GM23338 (cell line): ENCODE results near the gene RALGPS1. TPM values are rescaled to one million over a fixed set of nuclear protein-coding genes. Genes with fewer than 3 reads are reported as not detected.

Experiments
- ATAC-seq: fragments of 200-7000 bp; cut with Tn5 transposase; 3 replicates; pipeline ENCODE4 v1.9.1; 2020
- DNase-seq: peaks from one replicate; pipeline ENCODE4 v3.0.0-alpha.2; 2015; ENCODE audit warnings: low spot score
- H2AFZ ChIP-seq: fragments of 200-600 bp; sonication (generic); 2 replicates; pipeline ENCODE4 v1.8.0; 2016; ENCODE audit warnings: antibody characterized with exemption, mild to moderate bottlenecking, moderate library complexity
- H3F3A ChIP-seq: fragments of 200-600 bp; sonication (generic); replicated peaks from 2 replicates; pipeline ENCODE4 v1.8.0; 2017; ENCODE audit warnings: antibody characterized with exemption, mixed run types, low read depth
- H3K27ac ChIP-seq: fragments of 200-600 bp; sonication (generic); 2 replicates; pipeline ENCODE4 v1.6.1; 2016; ENCODE audit warnings: low read depth
- H3K27me3 ChIP-seq: fragments of 200-600 bp; sonication (generic); 2 replicates; pipeline ENCODE4 v1.8.0; 2016; ENCODE audit warnings: mild to moderate bottlenecking, mixed run types, moderate library complexity; ENCODE audit not compliant: insufficient read depth
- H3K36me3 ChIP-seq: fragments of 200-600 bp; sonication (generic); 2 replicates; pipeline ENCODE4 v1.8.0; 2016; ENCODE audit warnings: mild to moderate bottlenecking; ENCODE audit not compliant: insufficient read depth
- H3K4me1 ChIP-seq: fragments of 200-600 bp; sonication (generic); 2 replicates; pipeline ENCODE4 v1.8.0; 2016; ENCODE audit warnings: mild to moderate bottlenecking, moderate library complexity; ENCODE audit not compliant: insufficient read depth
- H3K4me2 ChIP-seq: fragments of 200-600 bp; sonication (generic); 2 replicates; pipeline ENCODE4 v1.7.1; 2017; ENCODE audit warnings: mixed run types
- H3K4me3 ChIP-seq: fragments of 200-600 bp; sonication (generic); 2 replicates; pipeline ENCODE4 v1.6.1; 2016; ENCODE audit warnings: mixed run types
- H3K79me2 ChIP-seq: fragments of 200-600 bp; sonication (generic); replicated peaks from 2 replicates; pipeline ENCODE4 v1.8.0; 2017; ENCODE audit warnings: mild to moderate bottlenecking; ENCODE audit not compliant: insufficient read depth
- H3K9me2 ChIP-seq: fragments of 200-600 bp; sonication (generic); 2 replicates; pipeline ENCODE4 v1.8.0; 2017; ENCODE audit not compliant: insufficient read depth
- H4K20me1 ChIP-seq: fragments of 200-600 bp; sonication (generic); replicated peaks from 2 replicates; pipeline ENCODE4 v1.8.0; 2017; ENCODE audit warnings: mild to moderate bottlenecking; ENCODE audit not compliant: insufficient read depth
- H3K27ac Mint-ChIP-seq: 2 replicates; pipeline ENCODE4 v1.8.0; 2020; ENCODE audit warnings: inconsistent platforms, mild to moderate bottlenecking, moderate library complexity, mixed read lengths
- H3K27me3 Mint-ChIP-seq: 3 replicates; pipeline ENCODE4 v1.8.0; 2022; ENCODE audit warnings: low read depth, mild to moderate bottlenecking, moderate library complexity, mixed read lengths, inconsistent platforms; ENCODE audit not compliant: insufficient read depth, poor library complexity
- H3K36me3 Mint-ChIP-seq: 3 replicates; pipeline ENCODE4 v1.8.0; 2021; ENCODE audit warnings: low read depth, mild to moderate bottlenecking, inconsistent platforms, moderate library complexity, mixed read lengths
- H3K4me1 Mint-ChIP-seq: 3 replicates; pipeline ENCODE4 v1.8.0; 2020; ENCODE audit warnings: mild to moderate bottlenecking, inconsistent platforms, mixed read lengths
- H3K4me3 Mint-ChIP-seq: 3 replicates; pipeline ENCODE4 v1.8.0; 2021; ENCODE audit warnings: moderate library complexity, mild to moderate bottlenecking, inconsistent platforms, mixed read lengths
- H3K9me3 Mint-ChIP-seq: 3 replicates; pipeline ENCODE4 v1.8.0; 2020; ENCODE audit warnings: moderate library complexity, mild to moderate bottlenecking, inconsistent platforms, mixed read lengths
- CREB1 ChIP-seq: fragments of 250-450 bp; sonication (Bioruptor Pico); IDR thresholded peaks from 2 replicates; pipeline ENCODE4 v1.5.0; 2020; ENCODE audit warnings: low read depth, mild to moderate bottlenecking, moderate library complexity
- EZH2 ChIP-seq: fragments of 200-600 bp; sonication (generic); IDR thresholded peaks from one replicate; pipeline ENCODE4 v1.8.0; 2017; ENCODE audit warnings: antibody characterized with exemption, mild to moderate bottlenecking, low read depth; ENCODE audit not compliant: unreplicated experiment
- EZH2phosphoT487 ChIP-seq: fragments of 200-600 bp; sonication (generic); IDR thresholded peaks from one replicate; pipeline ENCODE4 v1.8.1; 2018; ENCODE audit warnings: antibody characterized with exemption; ENCODE audit not compliant: unreplicated experiment
- JUNB ChIP-seq: IDR thresholded peaks from one replicate; pipeline ENCODE4 v1.6.1; 2016; ENCODE audit warnings: antibody characterized with exemption; ENCODE audit not compliant: unreplicated experiment
- NANOG ChIP-seq: IDR thresholded peaks from 2 replicates; pipeline ENCODE4 v1.6.1; 2016; ENCODE audit warnings: antibody characterized with exemption, borderline replicate concordance
- POLR2AphosphoS5 ChIP-seq: IDR thresholded peaks from 2 replicates; pipeline ENCODE4 v1.6.1; 2016; ENCODE audit warnings: antibody characterized with exemption, low read depth
- STAT1 ChIP-seq: IDR thresholded peaks from one replicate; pipeline ENCODE4 v1.6.1; 2016; ENCODE audit warnings: antibody characterized with exemption; ENCODE audit not compliant: unreplicated experiment
- ZNF331 ChIP-seq: fragments of 250-450 bp; sonication (Bioruptor Pico); IDR thresholded peaks from 2 replicates; pipeline ENCODE4 v1.5.0; 2020; ENCODE audit warnings: low read depth, mild to moderate bottlenecking, moderate library complexity
- polyA plus RNA-seq: library from polyadenylated mRNA; unstranded; fragments of >200 nt; fragmentation: Nextera tagmentation; extraction: Ambion mirVana; gene quantifications from 2 replicates; pipeline ENCODE4 v1.2.1, GENCODE V29; 2016
- total RNA-seq: library from RNA; depleted of rRNA; stranded (reverse); fragments of >200 nt; shearing (Covaris generic); gene quantifications from 2 replicates; pipeline ENCODE4 v1.2.3, GENCODE V29; 2014
- TF ChIP-seq, protein P1 (sequence below): IDR thresholded peaks from 2 replicates; pipeline ENCODE4 v1.6.1; 2016; ENCODE audit warnings: antibody characterized with exemption
- TF ChIP-seq, protein P2 (sequence below): IDR thresholded peaks from one replicate; pipeline ENCODE4 v1.6.1; 2018; ENCODE audit warnings: antibody characterized with exemption; ENCODE audit not compliant: unreplicated experiment
- TF ChIP-seq, protein P3 (sequence below), 2 experiments: fragments of 200-600 bp in 1 of 2; sonication (generic) in 1 of 2; conservative IDR thresholded peaks; 2 replicates each; pipeline versions ENCODE4 v1.5.1 to v1.6.1; 2016 to 2017; ENCODE audit warnings: antibody characterized with exemption in 2 of 2, low read depth in 2 of 2, mild to moderate bottlenecking in 2 of 2, moderate library complexity in 1 of 2
- TF ChIP-seq, protein P4 (sequence below): fragments of 250-450 bp; sonication (Bioruptor Pico); IDR thresholded peaks from 2 replicates; pipeline ENCODE4 v1.5.0; 2020; ENCODE audit warnings: mild to moderate bottlenecking, moderate library complexity

RALGPS1 gene
- total and polyA plus RNA-seq, 2 experiments from 2014 or later, result 18.2 to 57.1 TPM

DNA sequence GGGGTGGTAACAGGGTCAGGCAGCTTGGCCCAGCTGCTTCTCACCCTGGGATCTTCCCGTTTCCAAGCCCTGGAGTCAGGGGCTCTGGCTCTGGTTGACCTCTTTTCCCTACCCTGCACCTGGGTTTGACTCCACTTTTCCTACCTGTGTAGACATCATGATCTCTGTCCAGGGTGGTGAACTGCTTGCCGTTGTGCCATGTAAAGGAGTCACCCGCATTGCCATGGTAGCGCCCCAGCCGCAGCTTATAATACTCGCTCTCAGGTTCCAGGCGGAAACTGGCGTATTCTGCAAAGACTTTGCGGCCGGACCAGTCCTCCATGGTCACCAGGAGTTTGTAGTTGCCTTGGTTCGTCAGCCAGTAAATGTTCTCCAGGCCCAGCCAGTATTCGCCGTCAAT, 176.9 kb downstream of the RALGPS1 start:
- Mint-ChIP-seq H3K27ac (no peak overlapping the region), H3K9me3 (no peaks in the 10 kb centered on the region; the same call in 2 of the 3 replicates), H3K4me1 (peaks cover 7% of the 10 kb centered on the region; the same call in 2 of the 3 replicates), H3K27me3 (peaks cover 18% of the 10 kb centered on the region), H3K4me3 (no peak overlapping the region), H3K36me3 (no peaks in the 10 kb centered on the region)
- no peaks in the 10 kb centered on the region for H3K27me3 ChIP-seq
- no peak overlapping the region for H3K4me3 ChIP-seq
- H3K4me2 ChIP-seq, result no peak overlapping the region
- TF ChIP-seq EZH2phosphoT487 (no peak), EZH2 (no peak), JUNB (no peak), NANOG (no peak), ZNF331 (CRISPR knock-in tag) (no peak), POLR2AphosphoS5 (no peak), STAT1 (no peak), CREB1 (CRISPR knock-in tag) (no peak)
- TF ChIP-seq, protein P1, sequence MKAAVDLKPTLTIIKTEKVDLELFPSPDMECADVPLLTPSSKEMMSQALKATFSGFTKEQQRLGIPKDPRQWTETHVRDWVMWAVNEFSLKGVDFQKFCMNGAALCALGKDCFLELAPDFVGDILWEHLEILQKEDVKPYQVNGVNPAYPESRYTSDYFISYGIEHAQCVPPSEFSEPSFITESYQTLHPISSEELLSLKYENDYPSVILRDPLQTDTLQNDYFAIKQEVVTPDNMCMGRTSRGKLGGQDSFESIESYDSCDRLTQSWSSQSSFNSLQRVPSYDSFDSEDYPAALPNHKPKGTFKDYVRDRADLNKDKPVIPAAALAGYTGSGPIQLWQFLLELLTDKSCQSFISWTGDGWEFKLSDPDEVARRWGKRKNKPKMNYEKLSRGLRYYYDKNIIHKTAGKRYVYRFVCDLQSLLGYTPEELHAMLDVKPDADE, result no peak
- TF ChIP-seq, protein P2, sequence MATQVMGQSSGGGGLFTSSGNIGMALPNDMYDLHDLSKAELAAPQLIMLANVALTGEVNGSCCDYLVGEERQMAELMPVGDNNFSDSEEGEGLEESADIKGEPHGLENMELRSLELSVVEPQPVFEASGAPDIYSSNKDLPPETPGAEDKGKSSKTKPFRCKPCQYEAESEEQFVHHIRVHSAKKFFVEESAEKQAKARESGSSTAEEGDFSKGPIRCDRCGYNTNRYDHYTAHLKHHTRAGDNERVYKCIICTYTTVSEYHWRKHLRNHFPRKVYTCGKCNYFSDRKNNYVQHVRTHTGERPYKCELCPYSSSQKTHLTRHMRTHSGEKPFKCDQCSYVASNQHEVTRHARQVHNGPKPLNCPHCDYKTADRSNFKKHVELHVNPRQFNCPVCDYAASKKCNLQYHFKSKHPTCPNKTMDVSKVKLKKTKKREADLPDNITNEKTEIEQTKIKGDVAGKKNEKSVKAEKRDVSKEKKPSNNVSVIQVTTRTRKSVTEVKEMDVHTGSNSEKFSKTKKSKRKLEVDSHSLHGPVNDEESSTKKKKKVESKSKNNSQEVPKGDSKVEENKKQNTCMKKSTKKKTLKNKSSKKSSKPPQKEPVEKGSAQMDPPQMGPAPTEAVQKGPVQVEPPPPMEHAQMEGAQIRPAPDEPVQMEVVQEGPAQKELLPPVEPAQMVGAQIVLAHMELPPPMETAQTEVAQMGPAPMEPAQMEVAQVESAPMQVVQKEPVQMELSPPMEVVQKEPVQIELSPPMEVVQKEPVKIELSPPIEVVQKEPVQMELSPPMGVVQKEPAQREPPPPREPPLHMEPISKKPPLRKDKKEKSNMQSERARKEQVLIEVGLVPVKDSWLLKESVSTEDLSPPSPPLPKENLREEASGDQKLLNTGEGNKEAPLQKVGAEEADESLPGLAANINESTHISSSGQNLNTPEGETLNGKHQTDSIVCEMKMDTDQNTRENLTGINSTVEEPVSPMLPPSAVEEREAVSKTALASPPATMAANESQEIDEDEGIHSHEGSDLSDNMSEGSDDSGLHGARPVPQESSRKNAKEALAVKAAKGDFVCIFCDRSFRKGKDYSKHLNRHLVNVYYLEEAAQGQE, result no peak
- TF ChIP-seq, protein P3, sequence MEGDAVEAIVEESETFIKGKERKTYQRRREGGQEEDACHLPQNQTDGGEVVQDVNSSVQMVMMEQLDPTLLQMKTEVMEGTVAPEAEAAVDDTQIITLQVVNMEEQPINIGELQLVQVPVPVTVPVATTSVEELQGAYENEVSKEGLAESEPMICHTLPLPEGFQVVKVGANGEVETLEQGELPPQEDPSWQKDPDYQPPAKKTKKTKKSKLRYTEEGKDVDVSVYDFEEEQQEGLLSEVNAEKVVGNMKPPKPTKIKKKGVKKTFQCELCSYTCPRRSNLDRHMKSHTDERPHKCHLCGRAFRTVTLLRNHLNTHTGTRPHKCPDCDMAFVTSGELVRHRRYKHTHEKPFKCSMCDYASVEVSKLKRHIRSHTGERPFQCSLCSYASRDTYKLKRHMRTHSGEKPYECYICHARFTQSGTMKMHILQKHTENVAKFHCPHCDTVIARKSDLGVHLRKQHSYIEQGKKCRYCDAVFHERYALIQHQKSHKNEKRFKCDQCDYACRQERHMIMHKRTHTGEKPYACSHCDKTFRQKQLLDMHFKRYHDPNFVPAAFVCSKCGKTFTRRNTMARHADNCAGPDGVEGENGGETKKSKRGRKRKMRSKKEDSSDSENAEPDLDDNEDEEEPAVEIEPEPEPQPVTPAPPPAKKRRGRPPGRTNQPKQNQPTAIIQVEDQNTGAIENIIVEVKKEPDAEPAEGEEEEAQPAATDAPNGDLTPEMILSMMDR (conservative IDR thresholded peaks at IDR 0.05; ENCODE audit: low read depth in 2 of 2), result no peak
- TF ChIP-seq, protein P4, sequence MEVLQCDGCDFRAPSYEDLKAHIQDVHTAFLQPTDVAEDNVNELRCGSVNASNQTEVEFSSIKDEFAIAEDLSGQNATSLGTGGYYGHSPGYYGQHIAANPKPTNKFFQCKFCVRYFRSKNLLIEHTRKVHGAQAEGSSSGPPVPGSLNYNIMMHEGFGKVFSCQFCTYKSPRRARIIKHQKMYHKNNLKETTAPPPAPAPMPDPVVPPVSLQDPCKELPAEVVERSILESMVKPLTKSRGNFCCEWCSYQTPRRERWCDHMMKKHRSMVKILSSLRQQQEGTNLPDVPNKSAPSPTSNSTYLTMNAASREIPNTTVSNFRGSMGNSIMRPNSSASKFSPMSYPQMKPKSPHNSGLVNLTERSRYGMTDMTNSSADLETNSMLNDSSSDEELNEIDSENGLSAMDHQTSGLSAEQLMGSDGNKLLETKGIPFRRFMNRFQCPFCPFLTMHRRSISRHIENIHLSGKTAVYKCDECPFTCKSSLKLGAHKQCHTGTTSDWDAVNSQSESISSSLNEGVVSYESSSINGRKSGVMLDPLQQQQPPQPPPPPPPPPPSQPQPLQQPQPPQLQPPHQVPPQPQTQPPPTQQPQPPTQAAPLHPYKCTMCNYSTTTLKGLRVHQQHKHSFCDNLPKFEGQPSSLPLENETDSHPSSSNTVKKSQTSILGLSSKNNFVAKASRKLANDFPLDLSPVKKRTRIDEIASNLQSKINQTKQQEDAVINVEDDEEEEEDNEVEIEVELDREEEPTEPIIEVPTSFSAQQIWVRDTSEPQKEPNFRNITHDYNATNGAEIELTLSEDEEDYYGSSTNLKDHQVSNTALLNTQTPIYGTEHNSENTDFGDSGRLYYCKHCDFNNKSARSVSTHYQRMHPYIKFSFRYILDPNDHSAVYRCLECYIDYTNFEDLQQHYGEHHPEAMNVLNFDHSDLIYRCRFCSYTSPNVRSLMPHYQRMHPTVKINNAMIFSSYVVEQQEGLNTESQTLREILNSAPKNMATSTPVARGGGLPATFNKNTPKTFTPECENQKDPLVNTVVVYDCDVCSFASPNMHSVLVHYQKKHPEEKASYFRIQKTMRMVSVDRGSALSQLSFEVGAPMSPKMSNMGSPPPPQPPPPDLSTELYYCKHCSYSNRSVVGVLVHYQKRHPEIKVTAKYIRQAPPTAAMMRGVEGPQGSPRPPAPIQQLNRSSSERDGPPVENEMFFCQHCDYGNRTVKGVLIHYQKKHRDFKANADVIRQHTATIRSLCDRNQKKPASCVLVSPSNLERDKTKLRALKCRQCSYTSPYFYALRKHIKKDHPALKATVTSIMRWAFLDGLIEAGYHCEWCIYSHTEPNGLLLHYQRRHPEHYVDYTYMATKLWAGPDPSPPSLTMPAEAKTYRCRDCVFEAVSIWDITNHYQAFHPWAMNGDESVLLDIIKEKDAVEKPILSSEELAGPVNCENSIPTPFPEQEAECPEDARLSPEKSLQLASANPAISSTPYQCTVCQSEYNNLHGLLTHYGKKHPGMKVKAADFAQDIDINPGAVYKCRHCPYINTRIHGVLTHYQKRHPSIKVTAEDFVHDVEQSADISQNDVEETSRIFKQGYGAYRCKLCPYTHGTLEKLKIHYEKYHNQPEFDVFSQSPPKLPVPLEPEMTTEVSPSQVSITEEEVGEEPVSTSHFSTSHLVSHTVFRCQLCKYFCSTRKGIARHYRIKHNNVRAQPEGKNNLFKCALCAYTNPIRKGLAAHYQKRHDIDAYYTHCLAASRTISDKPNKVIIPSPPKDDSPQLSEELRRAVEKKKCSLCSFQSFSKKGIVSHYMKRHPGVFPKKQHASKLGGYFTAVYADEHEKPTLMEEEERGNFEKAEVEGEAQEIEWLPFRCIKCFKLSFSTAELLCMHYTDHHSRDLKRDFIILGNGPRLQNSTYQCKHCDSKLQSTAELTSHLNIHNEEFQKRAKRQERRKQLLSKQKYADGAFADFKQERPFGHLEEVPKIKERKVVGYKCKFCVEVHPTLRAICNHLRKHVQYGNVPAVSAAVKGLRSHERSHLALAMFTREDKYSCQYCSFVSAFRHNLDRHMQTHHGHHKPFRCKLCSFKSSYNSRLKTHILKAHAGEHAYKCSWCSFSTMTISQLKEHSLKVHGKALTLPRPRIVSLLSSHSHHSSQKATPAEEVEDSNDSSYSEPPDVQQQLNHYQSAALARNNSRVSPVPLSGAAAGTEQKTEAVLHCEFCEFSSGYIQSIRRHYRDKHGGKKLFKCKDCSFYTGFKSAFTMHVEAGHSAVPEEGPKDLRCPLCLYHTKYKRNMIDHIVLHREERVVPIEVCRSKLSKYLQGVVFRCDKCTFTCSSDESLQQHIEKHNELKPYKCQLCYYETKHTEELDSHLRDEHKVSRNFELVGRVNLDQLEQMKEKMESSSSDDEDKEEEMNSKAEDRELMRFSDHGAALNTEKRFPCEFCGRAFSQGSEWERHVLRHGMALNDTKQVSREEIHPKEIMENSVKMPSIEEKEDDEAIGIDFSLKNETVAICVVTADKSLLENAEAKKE (CRISPR knock-in tag), result no peak
- H2AFZ ChIP-seq, result no peak overlapping the region
- DNase-seq (no peak), ATAC-seq (no peak)
- peaks cover 8% of the 10 kb centered on the region; the same call in 1 of the 2 replicates for H4K20me1 ChIP-seq
- no peaks in the 10 kb centered on the region for H3K4me1 ChIP-seq
- no peaks in the 10 kb centered on the region for H3K9me2 ChIP-seq
- no peaks in the 10 kb centered on the region for H3K79me2 ChIP-seq
- H3K27ac ChIP-seq, result no peak overlapping the region
- H3F3A ChIP-seq, result no peaks in the 10 kb centered on the region
- H3K36me3 ChIP-seq, result no peaks in the 10 kb centered on the region
